Activated CD4-positive, alpha-beta T cell treated with anti-CD3 and anti-CD28 coated beads, Interleukin-2, amount 50 U/mL, for 16 hours (primary cell): ENCODE measurements around the gene PUSL1.

ENCODE experiments used
- DNase-seq: peaks from one replicate; pipeline ENCODE4 v3.0.0-alpha.2; 2020

PUSL1 gene

DNA sequence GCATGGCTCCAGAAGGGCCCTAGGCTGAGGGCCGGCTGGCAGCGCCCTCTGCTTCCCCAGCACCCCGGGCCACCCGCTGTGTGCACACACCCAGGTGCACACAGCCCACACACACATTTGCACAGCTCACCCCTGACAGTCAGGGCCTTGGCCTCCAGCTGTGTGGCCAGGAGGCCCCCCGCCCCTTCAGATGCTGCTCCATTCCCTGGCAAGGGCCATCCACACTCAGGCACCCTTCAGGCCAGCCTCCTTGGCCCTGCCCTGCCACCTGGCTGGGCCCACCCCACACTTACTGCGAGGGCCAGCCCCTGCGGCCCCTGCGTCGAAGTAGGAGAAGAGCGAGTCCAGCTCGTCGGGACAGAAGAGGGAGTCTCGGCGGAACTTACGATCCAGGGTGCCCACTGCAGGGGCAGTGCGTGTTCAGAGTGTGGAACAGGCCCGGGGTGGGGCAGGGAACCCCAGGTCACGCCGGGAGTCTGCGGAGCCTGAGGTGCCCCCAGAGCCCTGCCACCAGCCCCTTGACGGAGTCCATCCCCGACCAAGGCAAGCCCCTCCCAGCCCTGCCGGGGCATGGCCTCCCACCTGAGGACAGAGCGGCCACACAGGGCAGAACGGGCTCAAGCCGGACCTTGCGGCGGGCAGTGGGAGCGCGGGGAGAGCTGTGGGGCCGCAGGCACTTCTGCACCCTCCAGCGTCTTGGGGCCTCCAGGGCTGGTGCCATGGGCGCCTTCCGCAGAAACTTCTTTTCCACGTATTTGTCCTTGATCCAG, 13.1 kb upstream of the PUSL1 start:
- no peak for DNase-seq

DNA sequence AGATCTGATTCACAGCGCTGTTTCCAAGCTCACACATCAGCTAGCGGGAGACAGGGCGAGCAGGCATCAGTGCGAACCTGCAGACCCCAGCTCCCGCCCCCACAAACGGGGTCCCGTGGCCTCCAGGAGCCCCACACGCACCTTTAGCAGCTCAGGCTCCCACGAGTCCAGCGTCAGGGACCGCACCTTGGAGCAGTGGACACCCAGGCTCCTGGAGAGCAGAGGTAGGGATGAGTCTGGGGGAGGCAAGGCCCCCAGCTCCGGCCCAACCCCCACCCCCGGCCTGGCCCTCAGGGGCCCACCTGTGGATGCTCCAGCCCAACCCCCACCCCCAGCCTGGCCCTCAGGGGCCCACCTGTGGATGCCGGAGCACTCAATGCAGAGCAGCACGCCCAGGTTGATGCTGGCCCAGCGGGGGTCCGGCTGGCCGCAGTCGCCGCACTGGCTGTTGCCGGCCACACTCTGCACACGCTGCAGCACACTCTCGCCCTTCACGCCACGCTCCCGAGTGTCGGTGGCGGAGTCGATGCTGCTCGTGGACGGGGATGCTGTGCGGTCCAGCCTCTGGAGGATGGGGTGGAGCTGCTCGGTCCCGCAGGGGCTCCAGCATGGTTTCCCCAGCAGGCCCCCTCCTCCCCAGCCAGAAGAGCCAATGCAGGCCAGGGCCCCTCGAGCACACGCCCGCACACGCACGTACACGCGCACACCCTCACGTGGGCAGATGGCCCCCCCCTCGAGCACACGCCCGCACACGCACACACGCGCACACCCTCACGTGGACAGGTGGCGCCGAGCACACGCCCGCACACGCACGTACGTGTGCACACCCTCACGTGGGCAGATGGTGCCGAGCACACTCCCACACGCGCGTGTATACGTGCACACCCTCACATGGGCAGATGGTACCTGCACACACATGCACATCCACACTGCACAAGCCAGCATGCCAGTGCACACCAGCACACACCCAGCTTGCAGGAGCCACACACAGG, 12.0 kb upstream of the PUSL1 start:
- DNase-seq: no peak

GRCh38 chr1:1297802-1298424, 10.5 kb upstream of the PUSL1 start:
- DNase-seq: no peak

DNA sequence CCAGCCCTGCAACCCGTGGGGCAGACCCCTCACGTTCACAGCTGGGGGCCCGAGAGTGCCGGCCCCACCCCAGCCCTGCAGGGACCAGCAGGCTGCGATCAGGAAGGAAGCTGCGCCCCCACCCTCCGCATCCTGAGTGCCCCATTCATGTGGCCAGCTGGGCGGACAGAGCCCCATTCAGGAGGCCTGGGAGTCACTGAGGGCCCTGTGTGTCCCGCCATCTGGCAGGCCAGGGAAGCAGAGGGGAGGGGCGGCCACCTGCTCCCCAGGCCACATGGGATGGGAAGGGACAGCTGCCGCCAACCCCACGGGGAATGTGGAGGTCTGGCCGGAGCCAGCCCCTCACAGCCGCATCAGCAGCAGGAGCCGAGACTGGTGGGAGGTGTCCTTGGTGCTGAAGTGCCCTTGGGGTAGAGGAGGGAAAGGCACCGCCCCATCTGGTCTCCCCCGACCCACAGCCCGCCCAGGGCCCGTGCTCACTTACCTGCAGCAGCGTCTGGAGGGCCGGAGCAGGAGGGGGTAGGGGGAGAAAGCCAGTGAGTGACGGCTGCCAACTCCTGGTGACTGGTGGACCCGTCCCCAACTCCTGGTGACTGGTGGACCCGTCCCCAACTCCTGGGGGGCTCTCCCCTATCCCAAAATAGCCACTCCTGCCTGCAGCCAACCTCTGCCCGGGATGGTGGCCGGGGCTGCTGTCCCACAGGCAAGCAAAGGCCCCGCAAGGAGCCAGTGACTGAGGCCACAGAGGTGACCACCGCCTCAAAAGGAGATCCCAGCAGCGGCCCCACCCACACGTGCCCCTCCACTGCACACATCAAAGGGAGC, 9.3 kb upstream of the PUSL1 start:
- DNase-seq: no peak

DNA sequence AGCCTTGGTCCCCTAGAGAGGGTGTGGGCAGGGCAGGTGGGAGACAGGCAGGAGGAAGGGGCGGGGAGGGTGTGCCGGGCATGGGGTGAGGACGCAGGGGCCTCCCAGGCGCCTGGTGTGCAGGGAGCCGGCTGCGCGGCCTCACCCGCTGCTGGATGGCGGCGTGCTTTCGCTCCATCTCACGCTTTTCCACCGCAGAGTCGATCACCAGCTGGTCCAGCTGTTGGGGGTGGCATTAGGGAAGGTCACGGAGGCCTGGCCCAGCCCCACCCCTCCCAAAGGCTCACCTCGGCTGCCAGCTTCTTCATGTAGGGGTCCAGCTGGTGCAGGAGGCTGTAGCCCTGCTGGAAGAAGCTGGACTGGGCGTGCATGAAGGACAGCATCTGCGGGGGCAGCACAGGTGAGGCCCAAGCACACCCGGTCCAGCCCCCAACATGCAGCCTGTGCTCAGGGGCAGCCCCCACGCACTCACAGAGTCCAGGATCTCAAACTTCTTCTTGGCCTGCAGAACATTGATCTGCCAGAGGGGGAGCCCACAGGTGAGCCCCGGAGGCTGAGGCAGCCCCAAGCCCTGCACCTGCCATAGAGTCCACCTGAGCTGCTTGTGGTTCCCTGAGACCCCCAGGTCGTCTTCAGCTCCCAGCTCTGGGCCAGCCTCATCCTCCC, 8.6 kb upstream of the PUSL1 start:
- no peak for DNase-seq

DNA sequence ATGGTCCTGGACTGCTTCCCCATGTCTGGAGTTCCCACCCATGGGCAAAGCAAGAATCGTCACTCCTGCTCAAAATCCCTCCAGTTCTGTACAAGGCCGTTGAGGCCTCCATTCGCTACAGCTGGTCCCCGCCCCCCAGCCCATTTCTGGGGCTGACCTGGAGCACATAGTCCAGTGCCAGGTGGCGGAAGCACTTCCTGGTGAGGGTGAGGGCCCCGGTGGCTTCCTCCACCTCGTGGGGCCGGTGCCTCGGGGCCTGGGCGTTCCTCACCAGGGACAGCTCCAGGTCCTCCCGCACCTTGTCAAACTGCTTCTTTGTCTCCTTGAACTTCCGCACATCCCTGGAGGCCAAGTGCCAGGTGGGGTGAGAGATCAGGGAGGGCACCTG, 8.1 kb upstream of the PUSL1 start:
- no peak for DNase-seq

DNA sequence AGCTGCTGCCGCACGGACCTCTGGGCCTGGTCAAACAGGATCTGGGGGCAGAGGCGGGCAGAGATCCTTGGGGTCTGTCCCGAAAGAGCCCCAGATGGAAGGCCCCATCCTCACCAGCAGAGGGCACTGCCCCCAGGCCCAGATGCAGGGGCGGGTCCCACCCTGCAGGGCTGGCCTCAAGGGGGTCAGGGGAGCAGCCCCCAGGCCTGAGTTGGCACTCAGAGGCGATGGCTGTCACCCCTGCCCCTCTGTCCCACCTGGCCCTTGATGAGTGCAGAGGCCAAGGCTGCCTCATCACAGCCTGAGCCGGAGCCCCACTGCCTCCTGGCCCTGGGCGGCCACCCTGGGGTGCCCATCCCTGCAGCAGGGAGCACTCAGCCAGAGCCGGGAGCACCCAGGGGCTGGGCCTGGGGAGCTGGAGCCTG, 6.4 kb upstream of the PUSL1 start:
- DNase-seq: no peak

GRCh38 chr1:1302951-1303509, 5.4 kb upstream of the PUSL1 start:
- DNase-seq: no peak

GRCh38 chr1:1303736-1304135, 4.7 kb upstream of the PUSL1 start:
- no peak for DNase-seq

GRCh38 chr1:1304331-1305299, 3.8 kb upstream of the PUSL1 start:
- no peak for DNase-seq

- DNase-seq: peak; percentile 67
Measured at GRCh38 chr1:1305300-1306069, 2.9 kb upstream of the PUSL1 start.

DNA sequence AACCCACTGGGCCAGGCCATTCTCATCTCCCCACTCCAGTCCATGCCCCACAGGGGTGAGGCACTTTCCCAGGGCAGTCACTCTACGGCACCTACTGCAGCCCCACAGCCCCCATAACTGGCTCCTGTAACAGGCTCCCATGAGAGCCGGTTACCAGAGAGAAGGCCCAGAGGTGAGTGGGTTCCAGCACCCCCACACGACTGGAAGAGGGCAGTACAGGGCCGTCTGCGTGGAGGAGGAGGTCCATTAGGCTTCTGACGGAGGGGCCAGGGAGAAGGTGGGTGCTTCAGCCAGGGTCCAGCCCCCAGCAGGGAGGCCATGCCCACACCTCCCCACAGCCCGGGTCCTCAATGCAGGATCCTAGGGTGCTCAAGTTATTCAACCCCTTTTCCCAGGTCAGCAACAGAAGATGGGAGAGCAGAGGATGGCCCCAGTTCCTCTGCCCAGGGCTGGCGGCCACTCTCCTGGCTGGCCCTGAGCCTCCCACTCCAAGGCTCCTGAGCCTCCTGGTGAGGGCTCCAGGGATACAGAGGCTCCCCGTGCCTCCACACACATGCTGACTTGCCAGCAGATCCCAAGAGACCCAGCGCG, 2.2 kb upstream of the PUSL1 start:
- DNase-seq: no peak

GRCh38 chr1:1306661-1307260, 1.6 kb upstream of the PUSL1 start:
- DNase-seq: no peak

GRCh38 chr1:1307261-1307922, 1.0 kb upstream of the PUSL1 start:
- DNase-seq: no peak

DNA sequence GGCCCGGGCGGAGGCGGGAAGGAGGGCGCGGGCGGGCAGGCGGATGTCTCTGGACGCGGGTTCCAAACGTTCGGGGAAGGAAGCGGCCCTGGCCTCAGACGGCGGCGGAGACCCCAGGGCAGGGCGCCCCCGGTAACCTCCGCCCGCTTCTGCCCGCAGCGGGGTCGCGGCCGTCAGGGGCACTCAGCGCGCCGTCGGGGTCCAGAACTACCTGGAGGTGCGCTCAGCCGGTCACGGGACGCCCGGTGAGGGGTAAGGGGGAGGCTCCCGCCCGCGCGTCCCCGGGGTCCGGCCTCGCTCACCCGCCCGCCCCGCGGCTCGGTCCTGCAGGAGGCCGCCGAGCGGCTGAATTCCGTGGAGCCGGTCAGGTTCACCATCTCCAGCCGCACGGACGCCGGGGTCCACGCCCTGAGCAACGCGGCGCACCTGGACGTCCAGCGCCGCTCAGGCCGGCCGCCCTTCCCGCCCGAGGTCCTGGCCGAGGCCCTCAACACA, 406 bp downstream of the PUSL1 start:
- no peak for DNase-seq

GRCh38 chr1:1309251-1310108, 1.1 kb downstream of the PUSL1 start:
- DNase-seq: no peak

- no peak for DNase-seq
Measured at GRCh38 chr1:1310109-1310385, 1.6 kb downstream of the PUSL1 start.
